ENCODE measurements around the gene MAPRE3. TPM values are rescaled to one million over a fixed set of nuclear protein-coding genes. Genes with fewer than 3 reads are reported as not detected.

The MAPRE3 gene
- total RNA-seq, 1 experiment from 2014 or later, result 4.9 TPM

GRCh38 chr2:26982102-26982742, 11.8 kb downstream of the MAPRE3 start:
- no peaks in the 10 kb centered on the region for H3K27me3 ChIP-seq (replicated peaks; ENCODE audit: control insufficient read depth, insufficient read depth, low read length)
- Mint-ChIP-seq H3K36me3 (ENCODE audit: insufficient read depth, unreplicated experiment) (no peaks in the 10 kb centered on the region), H3K27ac (ENCODE audit: unreplicated experiment) (no peak overlapping the region), H3K27me3 (ENCODE audit: insufficient read depth, unreplicated experiment) (peaks cover 4% of the 10 kb centered on the region), H3K9me3 (ENCODE audit: unreplicated experiment) (no peaks in the 10 kb centered on the region), H3K4me3 (ENCODE audit: unreplicated experiment) (no peak overlapping the region), H3K4me1 (ENCODE audit: low read depth, unreplicated experiment) (no peaks in the 10 kb centered on the region)
- no peak overlapping the region for H3K4me3 ChIP-seq (ENCODE audit: low read depth, low read length)
- peak; percentile 42 for TF ChIP-seq CTCF (IDR thresholded peaks at IDR 0.05; ENCODE audit: insufficient read depth in 1 of 2, low read depth in 1 of 2, low read length in 1 of 2, severe bottlenecking in 1 of 2, unreplicated experiment in 1 of 2)
- no peaks in the 10 kb centered on the region for H3K9me3 ChIP-seq
- BruUV-seq (replicated peaks), result no TSS peak
- DNase-seq, result peak in 1 of 2 experiments; percentile 64
- no peaks in the 10 kb centered on the region for H3K36me3 ChIP-seq (ENCODE audit: control insufficient read depth, insufficient read depth, low read length)
- 0 out of 2 replicates have a peak, but pooled peaks cover 3% of the 10 kb centered on the region for H3K4me1 ChIP-seq
- POLR2A ChIA-PET, result no interaction called here
- intact Hi-C loops (cut with micrococcal nuclease; ENCODE audit: unreplicated experiment), result no loop called here
- CTCF ChIA-PET, result interaction anchor here (1.0 to 3.0 kb wide), 2 partner anchors 21 to 29 kb away, joined by 3 to 13 read pairs; no protein-coding TSS in a partner anchor

GRCh38 chr2:26983746-26984145, 13.3 kb downstream of the MAPRE3 start:
- no peaks in the 10 kb centered on the region for H3K27me3 ChIP-seq (replicated peaks; ENCODE audit: control insufficient read depth, insufficient read depth, low read length)
- H3K36me3 ChIP-seq (ENCODE audit: control insufficient read depth, insufficient read depth, low read length), result no peaks in the 10 kb centered on the region
- no peak overlapping the region for H3K4me3 ChIP-seq (ENCODE audit: low read depth, low read length)
- 0 out of 2 replicates have a peak, but pooled peaks cover 3% of the 10 kb centered on the region for H3K4me1 ChIP-seq
- Mint-ChIP-seq H3K4me1 (ENCODE audit: low read depth, unreplicated experiment) (no peaks in the 10 kb centered on the region), H3K27me3 (ENCODE audit: insufficient read depth, unreplicated experiment) (peaks cover 4% of the 10 kb centered on the region), H3K27ac (ENCODE audit: unreplicated experiment) (no peak overlapping the region), H3K36me3 (ENCODE audit: insufficient read depth, unreplicated experiment) (no peaks in the 10 kb centered on the region), H3K9me3 (ENCODE audit: unreplicated experiment) (no peaks in the 10 kb centered on the region), H3K4me3 (ENCODE audit: unreplicated experiment) (no peak overlapping the region)
- no peak for TF ChIP-seq CTCF (IDR thresholded peaks at IDR 0.05; ENCODE audit: insufficient read depth in 1 of 2, low read depth in 1 of 2, low read length in 1 of 2, severe bottlenecking in 1 of 2, unreplicated experiment in 1 of 2)
- intact Hi-C loops (cut with micrococcal nuclease; ENCODE audit: unreplicated experiment), result no loop called here
- CTCF ChIA-PET, result interaction anchor here (0.8 kb wide), 1 partner anchor 22 kb away, joined by 3 read pairs; no protein-coding TSS in a partner anchor
- POLR2A ChIA-PET, result no interaction called here
- no peaks in the 10 kb centered on the region for H3K9me3 ChIP-seq
- BruUV-seq (replicated peaks), result no TSS peak
- DNase-seq, result no peak

GRCh38 chr2:26985807-26986206, 15.4 kb downstream of the MAPRE3 start:
- no peaks in the 10 kb centered on the region for H3K27me3 ChIP-seq (replicated peaks; ENCODE audit: control insufficient read depth, insufficient read depth, low read length)
- no peaks in the 10 kb centered on the region for H3K36me3 ChIP-seq (ENCODE audit: control insufficient read depth, insufficient read depth, low read length)
- no peak for DNase-seq
- BruUV-seq (replicated peaks), result no TSS peak
- no peak for TF ChIP-seq CTCF (IDR thresholded peaks at IDR 0.05; ENCODE audit: insufficient read depth in 1 of 2, low read depth in 1 of 2, low read length in 1 of 2, severe bottlenecking in 1 of 2, unreplicated experiment in 1 of 2)
- intact Hi-C loops (cut with micrococcal nuclease; ENCODE audit: unreplicated experiment), result no loop called here
- H3K27ac Mint-ChIP-seq (ENCODE audit: unreplicated experiment), result no peak overlapping the region
- no peaks in the 10 kb centered on the region for H3K9me3 ChIP-seq
- 0 out of 2 replicates have a peak, but pooled peaks cover 3% of the 10 kb centered on the region for H3K4me1 ChIP-seq
- H3K27me3 Mint-ChIP-seq (ENCODE audit: insufficient read depth, unreplicated experiment), result no peaks in the 10 kb centered on the region
- no peak overlapping the region for H3K4me3 Mint-ChIP-seq (ENCODE audit: unreplicated experiment)
- ChIA-PET CTCF (no interaction called here), POLR2A (no interaction called here)
- no peaks in the 10 kb centered on the region for H3K36me3 Mint-ChIP-seq (ENCODE audit: insufficient read depth, unreplicated experiment)
- no peaks in the 10 kb centered on the region for H3K4me1 Mint-ChIP-seq (ENCODE audit: low read depth, unreplicated experiment)
- no peak overlapping the region for H3K4me3 ChIP-seq (ENCODE audit: low read depth, low read length)
- no peaks in the 10 kb centered on the region for H3K9me3 Mint-ChIP-seq (ENCODE audit: unreplicated experiment)

Data from Caco-2 (cell line).